ENCODE measurements around the gene DACT3. TPM values are rescaled to one million over a fixed set of nuclear protein-coding genes. Genes with fewer than 3 reads are reported as not detected.

DACT3 gene
- total and polyA plus RNA-seq, 2 of the 4 experiments (the other 2 are of a cell fraction): 1.6 to 4.9 TPM

DNA sequence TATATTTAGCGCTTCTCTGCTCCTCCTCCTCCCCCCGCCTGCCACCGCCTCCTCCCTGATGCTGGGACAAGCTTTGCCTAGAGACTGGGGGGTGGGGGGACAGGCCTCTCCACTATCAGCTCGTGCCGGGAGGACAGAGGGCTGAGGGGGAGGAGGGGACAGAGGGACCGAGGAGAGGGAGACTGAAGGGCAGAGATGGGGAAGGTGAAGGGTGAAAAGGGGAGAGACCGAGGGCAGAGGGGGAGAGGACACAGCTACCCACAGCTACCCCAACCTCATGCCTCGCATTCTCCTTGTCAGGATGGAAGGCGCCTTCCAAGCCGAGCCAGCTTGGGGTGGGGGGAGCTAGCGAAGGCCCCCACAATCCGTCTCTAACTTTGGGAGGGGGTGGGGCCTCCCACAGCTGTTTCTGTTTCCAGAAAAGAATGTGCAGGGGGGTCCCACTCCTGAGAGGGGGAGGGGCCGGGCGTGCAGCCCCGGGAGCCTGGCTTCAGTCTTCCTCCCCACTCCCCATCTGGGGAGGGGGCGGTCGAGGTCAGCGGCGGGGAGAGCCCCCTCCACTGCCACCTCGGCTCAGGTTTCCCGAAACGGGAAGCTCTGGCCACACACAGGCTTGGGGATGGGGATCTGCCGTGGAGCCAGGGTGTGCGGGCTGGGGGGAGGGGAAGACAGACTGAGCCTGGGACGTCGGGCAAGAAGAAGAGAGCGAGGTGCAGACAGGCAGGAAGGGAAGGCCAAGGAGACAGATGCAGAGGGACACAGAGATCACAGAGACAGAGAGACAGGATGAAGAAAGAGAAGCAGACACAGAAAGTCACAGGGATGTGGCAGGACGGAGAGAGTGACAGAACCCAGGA is 1.6 kb downstream of the DACT3 start (continued):
- TF ChIP-seq, protein P1, sequence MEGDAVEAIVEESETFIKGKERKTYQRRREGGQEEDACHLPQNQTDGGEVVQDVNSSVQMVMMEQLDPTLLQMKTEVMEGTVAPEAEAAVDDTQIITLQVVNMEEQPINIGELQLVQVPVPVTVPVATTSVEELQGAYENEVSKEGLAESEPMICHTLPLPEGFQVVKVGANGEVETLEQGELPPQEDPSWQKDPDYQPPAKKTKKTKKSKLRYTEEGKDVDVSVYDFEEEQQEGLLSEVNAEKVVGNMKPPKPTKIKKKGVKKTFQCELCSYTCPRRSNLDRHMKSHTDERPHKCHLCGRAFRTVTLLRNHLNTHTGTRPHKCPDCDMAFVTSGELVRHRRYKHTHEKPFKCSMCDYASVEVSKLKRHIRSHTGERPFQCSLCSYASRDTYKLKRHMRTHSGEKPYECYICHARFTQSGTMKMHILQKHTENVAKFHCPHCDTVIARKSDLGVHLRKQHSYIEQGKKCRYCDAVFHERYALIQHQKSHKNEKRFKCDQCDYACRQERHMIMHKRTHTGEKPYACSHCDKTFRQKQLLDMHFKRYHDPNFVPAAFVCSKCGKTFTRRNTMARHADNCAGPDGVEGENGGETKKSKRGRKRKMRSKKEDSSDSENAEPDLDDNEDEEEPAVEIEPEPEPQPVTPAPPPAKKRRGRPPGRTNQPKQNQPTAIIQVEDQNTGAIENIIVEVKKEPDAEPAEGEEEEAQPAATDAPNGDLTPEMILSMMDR (conservative IDR thresholded peaks at IDR 0.05; ENCODE audit: low read depth, low read length): no peak

DNA sequence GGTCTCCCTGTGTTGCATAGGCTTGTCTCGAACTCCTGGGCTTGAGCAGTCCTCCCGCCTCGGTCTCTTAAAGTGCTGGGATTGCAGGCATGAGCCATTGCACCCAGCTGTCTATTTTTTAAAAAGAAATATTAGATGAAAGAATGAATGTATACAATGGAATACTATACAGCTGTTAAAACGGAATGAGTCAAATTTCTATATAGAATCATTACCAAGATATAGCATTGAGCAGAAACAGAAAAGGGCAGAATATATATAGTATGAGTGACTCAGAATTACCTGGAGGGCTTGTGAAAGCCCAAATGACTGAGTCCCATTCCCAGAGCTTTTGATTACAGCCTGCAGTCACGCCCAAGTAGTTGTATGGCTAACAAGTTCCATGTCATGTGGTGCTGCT is 4.4 kb downstream of the DACT3 start:
- Histone ChIP-seq H2BK120ac (ENCODE audit: low read depth, low read length) (no peak overlapping the region), H2AFZ (replicated peaks; ENCODE audit: low read length, poor library complexity) (no peak overlapping the region), H2BK20ac (ENCODE audit: low read depth, low read length) (no peak overlapping the region), H3K9me3 (ENCODE audit: control insufficient read depth, insufficient read depth, low read length) (no peaks in the 10 kb centered on the region), H3K4me1 (ENCODE audit: control insufficient read depth, insufficient read depth, low read length) (peaks cover 4% of the 10 kb centered on the region), H2BK15ac (ENCODE audit: low read depth, low read length) (no peak overlapping the region), H3K27me3 (ENCODE audit: control insufficient read depth, insufficient read depth, low read length) (no peaks in the 10 kb centered on the region), H3K4me3 (ENCODE audit: insufficient read depth, low read depth, low read length) (no peak overlapping the region), H2AK5ac (ENCODE audit: low read depth, low read length) (no peak overlapping the region), H3K23ac (ENCODE audit: low read depth, low read length) (no peak overlapping the region), H3K18ac (ENCODE audit: low read depth, low read length) (no peak overlapping the region), H4K5ac (ENCODE audit: low read depth, low read length) (no peak overlapping the region), H3K79me1 (ENCODE audit: low read depth in 1 of 2, low read length in 2 of 2) (peaks cover 0 to 14% of the 10 kb centered on the region in 2 experiments; a peak in 1 of 4 replicates), H3K4ac (ENCODE audit: low read depth, low read length) (no peak overlapping the region), H3K56ac (ENCODE audit: extremely low read depth, insufficient read depth, low read length) (no peak overlapping the region), H3K14ac (replicated peaks; ENCODE audit: low read depth, low read length) (no peak overlapping the region), H3K9ac (ENCODE audit: low read depth, low read length) (no peak overlapping the region), H3K27ac (ENCODE audit: insufficient read depth, low read length) (no peak overlapping the region), H3K36me3 (ENCODE audit: control insufficient read depth, insufficient read depth, low read length) (peaks cover 2% of the 10 kb centered on the region; the same call in 1 of the 2 replicates), H4K91ac (ENCODE audit: insufficient read depth, low read depth, low read length) (no peak overlapping the region), H3K4me2 (ENCODE audit: low read depth, low read length) (no peak overlapping the region), H4K8ac (ENCODE audit: low read depth in 2 of 2, low read length in 2 of 2) (no peak overlapping the region), H3K9me1 (ENCODE audit: insufficient read depth, low read length) (0 out of 2 replicates have a peak, but pooled peaks cover 3% of the 10 kb centered on the region), H4K20me1 (ENCODE audit: insufficient read depth, low read length) (no peaks in the 10 kb centered on the region), H2BK5ac (ENCODE audit: low read depth, low read length, poor library complexity, severe bottlenecking) (no peak overlapping the region), H2AK9ac (replicated peaks; ENCODE audit: low read depth, low read length, poor library complexity) (no peak overlapping the region)
- dilution Hi-C loops (cut with HindIII; ENCODE audit: low sequenced_read_pairs, unreplicated experiment) (no loop called here), intact Hi-C loops (cut with micrococcal nuclease) (no loop called here), in situ Hi-C loops (cut with MboI; ENCODE audit: low sequenced_read_pairs) (no loop called here)
- ATAC-seq (ENCODE audit: low read depth) (no peak), DNase-seq (no peak)
- ChIA-PET CTCF (no interaction called here), POLR2A (ENCODE audit: unreplicated experiment) (interaction anchor here (0.6 kb wide), 1 partner anchor 17 kb away, joined by 3 read pairs; no protein-coding TSS in a partner anchor)
- no CpG with 5 or more reads among the region's 5 CpGs for WGBS, 2 experiments (ENCODE audit: extremely low coverage in 2 of 2, insufficient read length in 1 of 2)
- BruUV-seq (replicated peaks): no TSS peak
- no peak for TF ChIP-seq BHLHE40 (IDR thresholded peaks at IDR 0.05; ENCODE audit: low read depth, low read length)
- TF ChIP-seq NFE2L2 (IDR thresholded peaks at IDR 0.05; ENCODE audit: low read depth, low read length): no peak
- TF ChIP-seq CEBPB (IDR thresholded peaks at IDR 0.05; ENCODE audit: low read depth, low read length): no peak
- TF ChIP-seq RCOR1 (IDR thresholded peaks at IDR 0.05; ENCODE audit: insufficient replicate concordance, low read length): no peak
- TF ChIP-seq RAD21 (IDR thresholded peaks at IDR 0.05; ENCODE audit: low read length): no peak
- TF ChIP-seq SMC3 (IDR thresholded peaks at IDR 0.05; ENCODE audit: low read depth, low read length): no peak
- TF ChIP-seq, protein P2, sequence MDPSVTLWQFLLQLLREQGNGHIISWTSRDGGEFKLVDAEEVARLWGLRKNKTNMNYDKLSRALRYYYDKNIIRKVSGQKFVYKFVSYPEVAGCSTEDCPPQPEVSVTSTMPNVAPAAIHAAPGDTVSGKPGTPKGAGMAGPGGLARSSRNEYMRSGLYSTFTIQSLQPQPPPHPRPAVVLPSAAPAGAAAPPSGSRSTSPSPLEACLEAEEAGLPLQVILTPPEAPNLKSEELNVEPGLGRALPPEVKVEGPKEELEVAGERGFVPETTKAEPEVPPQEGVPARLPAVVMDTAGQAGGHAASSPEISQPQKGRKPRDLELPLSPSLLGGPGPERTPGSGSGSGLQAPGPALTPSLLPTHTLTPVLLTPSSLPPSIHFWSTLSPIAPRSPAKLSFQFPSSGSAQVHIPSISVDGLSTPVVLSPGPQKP (IDR thresholded peaks at IDR 0.05; ENCODE audit: borderline replicate concordance, low read depth, low read length): no peak
- TF ChIP-seq POLR2A (IDR thresholded peaks at IDR 0.05; ENCODE audit: low read depth, low read length): no peak
- TF ChIP-seq, protein P1 (conservative IDR thresholded peaks at IDR 0.05; ENCODE audit: low read depth, low read length): no peak
- no peak for TF ChIP-seq CHD1 (IDR thresholded peaks at IDR 0.05; ENCODE audit: low read depth, low read length)
